C4-2B (cell line): ENCODE results near the gene ADAMTSL4.
A peak's percentile ranks its signal among the peaks of the same experiment; 100 is the strongest.

Experiments used
- H3K27ac ChIP-seq: fragments of 450-650 bp; 2 replicates; pipeline ENCODE4 v1.5.1; 2017
- CTCF ChIP-seq: fragments of 450-650 bp; conservative IDR thresholded peaks from 2 replicates; pipeline ENCODE4 v1.5.1; 2017; ENCODE audit warnings: mild to moderate bottlenecking
- ZFX ChIP-seq: fragments of 450-650 bp; IDR thresholded peaks from 2 replicates; pipeline ENCODE4 v1.6.1; 2017

ADAMTSL4 gene

DNA sequence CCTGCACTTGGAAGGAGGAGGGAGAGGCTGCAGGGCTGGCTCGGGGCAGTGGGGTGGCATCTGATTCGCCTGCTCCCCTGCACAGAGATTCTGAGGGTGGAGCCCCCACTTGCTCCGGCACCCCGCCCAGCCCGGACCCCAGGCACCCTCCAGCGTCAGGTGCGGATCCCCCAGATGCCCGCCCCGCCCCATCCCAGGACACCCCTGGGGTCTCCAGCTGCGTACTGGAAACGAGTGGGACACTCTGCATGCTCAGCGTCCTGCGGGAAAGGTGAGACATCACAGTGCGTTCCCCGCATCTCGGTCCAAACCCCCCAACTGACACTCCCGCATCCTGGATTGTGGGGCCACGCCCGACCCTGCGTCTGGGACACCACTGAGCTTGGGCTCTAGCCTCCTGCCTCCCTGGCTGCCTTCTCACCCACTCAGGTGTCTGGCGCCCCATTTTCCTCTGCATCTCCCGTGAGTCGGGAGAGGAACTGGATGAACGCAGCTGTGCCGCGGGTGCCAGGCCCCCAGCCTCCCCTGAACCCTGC is 7.9 kb downstream of the ADAMTSL4 start:
- no peak overlapping the region for H3K27ac ChIP-seq
- TF ChIP-seq ZFX (no peak), CTCF (no peak)

DNA sequence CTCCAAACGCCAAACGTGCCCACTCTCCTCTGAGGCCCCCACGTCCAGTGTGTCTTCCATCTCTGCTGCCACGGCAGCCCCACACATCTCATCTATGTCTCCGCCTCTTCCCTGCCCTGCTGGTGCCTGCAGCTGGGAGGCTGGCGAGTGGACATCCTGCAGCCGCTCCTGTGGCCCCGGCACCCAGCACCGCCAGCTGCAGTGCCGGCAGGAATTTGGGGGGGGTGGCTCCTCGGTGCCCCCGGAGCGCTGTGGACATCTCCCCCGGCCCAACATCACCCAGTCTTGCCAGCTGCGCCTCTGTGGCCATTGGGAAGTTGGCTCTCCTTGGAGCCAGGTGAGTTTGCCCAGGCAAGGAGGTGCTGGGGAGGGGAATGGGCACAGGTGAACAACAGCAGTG is 8.6 kb downstream of the ADAMTSL4 start:
- no peak for TF ChIP-seq CTCF
- no peak overlapping the region for H3K27ac ChIP-seq

- H3K27ac ChIP-seq: no peak overlapping the region
- TF ChIP-seq ZFX (no peak), CTCF (no peak)
These were observed 9.1 kb downstream of the ADAMTSL4 start for GRCh38 chr1:150558303-150558704.

DNA sequence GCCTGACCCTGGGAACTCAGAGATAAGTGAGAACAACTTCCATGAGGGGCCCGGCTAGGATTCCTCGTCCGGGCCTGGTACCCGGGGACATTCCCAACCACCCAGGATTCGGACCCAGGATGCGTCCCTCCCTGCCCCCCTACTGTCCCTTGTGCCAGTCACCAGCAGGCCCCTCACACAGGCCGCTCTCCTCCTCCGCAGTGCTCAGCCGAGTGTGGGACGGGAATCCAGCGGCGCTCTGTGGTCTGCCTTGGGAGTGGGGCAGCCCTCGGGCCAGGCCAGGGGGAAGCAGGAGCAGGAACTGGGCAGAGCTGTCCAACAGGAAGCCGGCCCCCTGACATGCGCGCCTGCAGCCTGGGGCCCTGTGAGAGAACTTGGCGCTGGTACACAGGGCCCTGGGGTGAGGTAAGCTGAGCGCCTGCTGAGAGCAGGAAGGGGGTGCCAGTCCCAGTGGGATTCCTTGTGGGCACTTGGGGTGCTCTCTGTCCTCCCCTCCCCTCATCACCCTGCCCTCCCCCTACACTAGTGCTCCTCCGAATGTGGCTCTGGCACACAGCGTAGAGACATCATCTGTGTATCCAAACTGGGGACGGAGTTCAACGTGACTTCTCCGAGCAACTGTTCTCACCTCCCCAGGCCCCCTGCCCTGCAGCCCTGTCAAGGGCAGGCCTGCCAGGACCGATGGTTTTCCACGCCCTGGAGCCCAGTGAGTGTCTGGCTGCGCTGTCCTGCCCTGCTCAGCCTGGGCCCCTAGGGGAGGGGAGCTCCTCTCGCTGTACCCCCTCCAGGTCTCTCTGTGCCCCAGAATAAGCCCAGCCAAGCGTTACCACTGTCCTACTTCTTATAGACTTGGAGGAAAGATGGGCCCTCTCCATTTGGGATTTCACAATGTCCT is 9.8 kb downstream of the ADAMTSL4 start:
- no peak for TF ChIP-seq ZFX
- no peak for TF ChIP-seq CTCF
- H3K27ac ChIP-seq: no peak overlapping the region

DNA sequence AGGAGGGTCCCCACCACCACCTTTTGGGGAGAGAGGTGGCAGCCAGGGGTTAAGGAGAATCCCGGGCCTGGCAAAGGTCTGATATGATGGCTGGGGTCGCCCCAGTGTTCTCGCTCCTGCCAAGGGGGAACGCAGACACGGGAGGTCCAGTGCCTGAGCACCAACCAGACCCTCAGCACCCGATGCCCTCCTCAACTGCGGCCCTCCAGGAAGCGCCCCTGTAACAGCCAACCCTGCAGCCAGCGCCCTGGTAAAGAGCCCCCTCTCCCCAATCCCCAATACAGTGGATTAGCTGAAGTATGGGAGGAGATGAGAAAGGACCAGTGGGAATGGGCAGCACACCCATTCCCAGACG is 10.4 kb downstream of the ADAMTSL4 start:
- H3K27ac ChIP-seq: no peak overlapping the region
- TF ChIP-seq ZFX: no peak
- no peak for TF ChIP-seq CTCF

GRCh38 chr1:150560011-150560438 is 10.8 kb downstream of the ADAMTSL4 start:
- TF ChIP-seq CTCF (peak; percentile 91), ZFX (no peak)
- peak overlapping the region; percentile 93; the same call in 1 of the 2 replicates for H3K27ac ChIP-seq

- TF ChIP-seq ZFX: no peak
- TF ChIP-seq CTCF: peak; percentile 86
- peak overlapping the region; percentile 93 for H3K27ac ChIP-seq
These were observed 11.5 kb downstream of the ADAMTSL4 start for GRCh38 chr1:150560576-150561253.
